Hematopoietic multipotent progenitor cell treated with erythropoietin and hydrocortisone succinate and interleukin-3 and kit ligand, for 15 days (in vitro differentiated cells): ENCODE data around the gene KIAA1328.
"Not testable (repeated sequence)": the region's sequence is repeated elsewhere in the genome, so short reads cannot be mapped to it uniquely, and the experiment has no call there.

ENCODE experiments used
- DNase-seq: peaks from one replicate; pipeline ENCODE4 v3.0.0-alpha.2; 2015; ENCODE audit warnings: low spot score

KIAA1328 gene

GRCh38 chr18:37156330-37156942, 327.5 kb downstream of the KIAA1328 start:
- no peak for DNase-seq

GRCh38 chr18:37160038-37160820, 331.3 kb downstream of the KIAA1328 start:
- DNase-seq: no peak

GRCh38 chr18:37161491-37161890, 332.6 kb downstream of the KIAA1328 start:
- no peak for DNase-seq

- no peak for DNase-seq
Measured at GRCh38 chr18:37162551-37162950, 333.6 kb downstream of the KIAA1328 start.

- no peak for DNase-seq
Measured at GRCh38 chr18:37163119-37163518, 334.2 kb downstream of the KIAA1328 start.

GRCh38 chr18:37166491-37166890, 337.6 kb downstream of the KIAA1328 start:
- no peak for DNase-seq

- DNase-seq: not testable (repeated sequence)
Measured at GRCh38 chr18:37166966-37167365, 338.0 kb downstream of the KIAA1328 start.

GRCh38 chr18:37170984-37171383, 342.1 kb downstream of the KIAA1328 start:
- DNase-seq: no peak

GRCh38 chr18:37173384-37173783, 344.5 kb downstream of the KIAA1328 start:
- no peak for DNase-seq

GRCh38 chr18:37175727-37176620, 347.0 kb downstream of the KIAA1328 start:
- no peak for DNase-seq

GRCh38 chr18:37176621-37176934, 347.7 kb downstream of the KIAA1328 start:
- no peak for DNase-seq

GRCh38 chr18:37179384-37179783, 350.5 kb downstream of the KIAA1328 start:
- no peak for DNase-seq

GRCh38 chr18:37180086-37180485, 351.2 kb downstream of the KIAA1328 start:
- no peak for DNase-seq

- DNase-seq: no peak
Measured at GRCh38 chr18:37182340-37183135, 353.6 kb downstream of the KIAA1328 start.

- DNase-seq: no peak
Measured at GRCh38 chr18:37184209-37184868, 355.4 kb downstream of the KIAA1328 start.

GRCh38 chr18:37188016-37188791, 359.3 kb downstream of the KIAA1328 start:
- DNase-seq: no peak

- no peak for DNase-seq
Measured at GRCh38 chr18:37199741-37200140, 370.8 kb downstream of the KIAA1328 start.

GRCh38 chr18:37207343-37207742, 378.4 kb downstream of the KIAA1328 start:
- DNase-seq: no peak

GRCh38 chr18:37210781-37211180, 381.9 kb downstream of the KIAA1328 start:
- no peak for DNase-seq

- no peak for DNase-seq
Measured at GRCh38 chr18:37218022-37218590, 389.2 kb downstream of the KIAA1328 start.
